HG03575 (cell line): ENCODE results near the gene NRP1.
"Not testable (repeated sequence)": the region's sequence is repeated elsewhere in the genome, so short reads cannot be mapped to it uniquely, and the experiment has no call there.

Experiments
- ATAC-seq: cut with Tn5 transposase; IDR thresholded peaks from one replicate; pipeline ENCODE4 v1.9.1; 2021; ENCODE audit not compliant: unreplicated experiment, insufficient number of reproducible peaks, low FRiP score; ENCODE audit errors: extremely low read depth

Gene NRP1

DNA sequence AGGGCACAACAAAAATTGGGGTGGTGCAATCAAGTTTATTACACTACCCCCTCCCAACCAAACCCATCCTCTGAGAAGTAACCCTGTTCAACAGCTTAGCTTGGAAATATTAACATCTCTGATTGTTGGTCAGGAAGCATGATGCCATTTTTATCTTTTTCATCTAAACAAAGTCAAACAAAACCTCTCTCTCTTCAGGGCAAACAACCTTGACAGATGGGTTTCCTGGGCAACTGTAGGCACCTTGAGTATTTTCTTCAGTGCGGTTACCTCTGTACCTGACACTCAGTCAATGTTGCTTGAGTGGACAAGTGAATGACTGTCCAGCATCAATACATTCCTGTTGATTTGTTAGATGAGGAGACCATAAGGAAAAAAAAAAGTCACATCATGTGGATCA lies 183.6 kb downstream of the NRP1 start:
- ATAC-seq: no peak

DNA sequence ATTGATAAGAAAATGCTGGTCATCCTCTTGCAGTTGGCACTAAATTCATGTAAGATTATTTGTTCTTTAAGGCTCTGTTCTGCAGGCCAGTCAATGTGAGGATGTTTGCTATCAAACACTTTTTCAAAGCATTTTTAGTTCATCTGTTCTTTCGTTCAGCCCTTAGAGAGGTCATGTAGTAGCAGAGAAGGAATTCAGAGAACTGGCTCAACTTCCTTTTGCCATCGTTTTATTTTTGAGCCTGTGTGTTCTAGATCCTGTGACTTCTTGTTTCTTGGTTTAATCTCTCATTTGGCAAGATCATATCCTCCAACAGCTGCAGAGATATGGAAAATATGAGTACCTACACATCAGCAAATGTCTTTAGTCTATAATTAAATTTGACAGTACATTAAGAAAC lies 184.3 kb downstream of the NRP1 start:
- ATAC-seq: no peak

DNA sequence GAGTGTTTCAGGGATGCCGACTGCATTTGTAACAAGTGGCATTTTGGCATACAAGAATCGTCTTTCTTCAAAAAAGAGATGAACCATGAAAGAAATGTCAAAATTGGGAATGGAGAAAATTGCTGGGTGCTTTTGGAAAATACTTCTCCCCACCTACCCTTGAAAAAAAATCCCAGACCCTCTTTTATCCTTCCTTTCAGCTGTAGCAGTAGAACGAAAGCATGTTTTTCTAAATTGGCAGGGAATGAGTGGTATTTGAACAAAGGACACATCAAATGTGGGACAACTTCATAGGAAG lies 187.5 kb downstream of the NRP1 start:
- no peak for ATAC-seq

DNA sequence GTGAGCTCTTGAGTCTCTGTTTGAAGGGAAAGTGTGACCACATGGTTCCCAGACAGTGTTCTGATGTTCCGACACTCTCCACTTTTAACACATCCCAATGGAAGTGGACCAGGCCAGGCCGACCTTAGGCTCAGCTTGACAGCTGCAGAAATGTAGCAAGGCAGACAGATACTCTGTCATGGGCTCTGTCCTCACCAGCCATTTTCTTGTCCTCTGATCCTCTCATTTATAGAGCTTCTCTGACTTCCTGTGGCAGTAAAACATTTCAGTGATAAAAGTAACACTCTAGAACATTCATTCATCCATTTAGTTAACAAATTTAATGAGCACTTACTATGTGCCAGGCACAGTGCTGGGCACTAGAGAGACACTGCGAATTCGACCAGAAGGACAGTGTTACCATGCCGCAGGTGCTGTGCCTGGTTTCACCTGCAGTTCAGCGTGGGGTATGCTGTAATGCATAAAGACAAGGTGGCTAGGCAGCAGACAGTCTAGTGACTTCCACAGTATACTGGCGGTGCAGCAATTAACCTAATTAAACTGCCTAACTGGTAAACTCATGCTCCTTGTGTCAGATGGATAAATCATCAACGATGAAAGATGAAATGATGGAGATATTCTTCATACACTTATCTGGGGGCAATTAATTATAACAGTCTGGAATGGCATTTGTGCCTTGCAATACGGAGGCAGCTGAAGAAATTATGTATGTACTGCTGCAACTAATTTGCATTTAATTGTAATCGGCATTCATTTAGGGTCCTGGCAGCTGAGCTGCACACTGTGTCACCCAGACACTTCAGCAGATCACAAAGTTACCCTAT lies 188.1 kb downstream of the NRP1 start:
- no peak for ATAC-seq

DNA sequence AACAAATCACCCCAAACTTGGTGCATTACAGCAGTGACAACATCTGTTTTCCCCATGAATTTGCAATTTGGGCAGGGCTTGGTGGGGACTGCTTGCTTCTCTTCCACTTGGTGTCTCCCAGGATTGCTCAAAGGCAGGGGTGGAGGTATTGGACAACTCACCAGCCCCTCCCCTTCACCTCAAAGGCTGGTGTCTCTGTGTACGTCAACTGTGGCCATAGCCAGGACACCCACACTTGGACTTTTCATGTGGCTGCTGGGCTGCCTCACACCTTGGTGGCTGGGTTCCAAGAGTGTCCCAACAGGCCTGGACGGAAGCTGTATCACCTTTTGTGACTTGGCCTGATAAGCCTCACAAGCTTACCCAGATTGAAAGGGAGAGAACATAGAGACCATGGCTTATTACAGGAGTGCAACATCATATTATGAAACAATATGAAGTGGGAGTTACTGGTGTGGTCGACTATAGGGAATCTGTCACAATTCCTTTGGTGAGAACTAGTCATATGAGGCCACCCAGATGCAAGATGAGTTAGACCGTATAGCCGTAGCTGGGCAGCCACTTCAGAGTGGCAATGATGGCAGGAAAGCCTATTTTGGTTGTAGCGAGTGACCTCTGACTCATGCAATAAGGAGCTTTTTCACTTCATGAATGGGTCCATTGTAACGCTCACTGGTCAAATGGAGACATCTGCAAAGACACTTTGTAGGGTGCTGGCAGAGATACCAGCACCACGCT lies 188.8 kb downstream of the NRP1 start:
- ATAC-seq: no peak

DNA sequence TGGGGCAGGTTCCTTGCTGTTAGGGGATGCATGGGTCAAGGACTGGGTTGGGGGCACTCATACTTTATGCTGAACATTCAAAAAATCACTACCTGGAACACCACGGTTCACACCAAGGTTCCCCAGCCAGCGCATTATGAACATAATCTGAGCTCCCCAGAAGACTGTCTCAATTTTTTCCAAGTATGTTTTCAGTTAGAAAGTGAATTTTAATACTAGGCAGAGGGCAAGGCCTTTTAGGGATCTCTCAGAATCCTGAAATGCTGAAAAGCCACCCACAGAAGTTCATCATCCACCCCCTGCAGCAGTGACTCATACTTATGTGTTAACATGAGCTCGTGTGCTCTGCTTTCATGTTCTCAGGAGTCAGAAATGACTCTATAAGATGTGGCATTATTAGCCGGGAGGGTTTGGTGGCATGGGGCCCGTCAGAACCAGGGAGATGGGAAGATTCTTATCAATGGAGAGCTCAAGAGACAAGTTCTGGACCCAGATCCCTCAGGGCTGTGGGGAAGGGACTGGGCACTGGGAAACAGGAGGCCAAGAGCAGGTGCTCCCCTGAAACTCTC lies 191.2 kb downstream of the NRP1 start:
- no peak for ATAC-seq

DNA sequence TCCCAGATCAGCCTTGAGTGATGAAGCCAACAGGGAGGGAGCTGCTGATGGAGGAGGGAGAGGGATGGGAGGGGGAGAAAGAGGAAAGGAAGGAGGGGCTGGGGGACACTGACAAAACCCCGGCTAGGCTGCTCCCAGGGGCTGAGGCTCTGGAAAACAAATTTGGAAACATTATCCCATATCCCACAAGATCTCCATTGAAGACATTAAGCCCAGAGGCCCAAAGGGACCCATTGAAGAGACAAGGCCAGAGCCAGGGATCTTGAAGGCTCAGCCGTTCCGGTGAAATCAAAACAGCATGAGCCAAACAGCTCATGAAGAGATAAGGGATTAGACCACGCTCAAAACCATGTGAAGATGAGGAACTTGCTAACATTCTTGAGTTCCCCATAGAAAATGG lies 192.2 kb downstream of the NRP1 start:
- ATAC-seq: no peak

DNA sequence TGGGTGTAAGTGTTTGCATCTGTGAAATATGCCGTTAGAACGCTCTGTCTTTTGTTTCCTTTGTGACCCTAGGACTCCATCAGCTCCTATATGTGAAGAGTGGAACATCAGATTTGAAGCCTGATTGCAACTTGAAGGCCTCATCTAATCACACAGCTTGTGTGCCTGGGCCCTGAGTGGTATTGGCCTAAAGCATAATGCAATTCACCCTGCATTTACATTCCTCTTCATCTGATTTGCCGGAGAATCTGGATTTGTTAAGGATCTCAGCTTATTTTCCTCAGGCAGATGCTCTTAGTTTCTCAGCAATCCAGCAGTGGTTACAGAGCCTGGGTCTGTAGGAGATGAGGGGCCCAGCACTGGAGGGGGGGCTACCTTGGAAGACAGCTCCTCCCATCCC lies 193.2 kb downstream of the NRP1 start:
- no peak for ATAC-seq

DNA sequence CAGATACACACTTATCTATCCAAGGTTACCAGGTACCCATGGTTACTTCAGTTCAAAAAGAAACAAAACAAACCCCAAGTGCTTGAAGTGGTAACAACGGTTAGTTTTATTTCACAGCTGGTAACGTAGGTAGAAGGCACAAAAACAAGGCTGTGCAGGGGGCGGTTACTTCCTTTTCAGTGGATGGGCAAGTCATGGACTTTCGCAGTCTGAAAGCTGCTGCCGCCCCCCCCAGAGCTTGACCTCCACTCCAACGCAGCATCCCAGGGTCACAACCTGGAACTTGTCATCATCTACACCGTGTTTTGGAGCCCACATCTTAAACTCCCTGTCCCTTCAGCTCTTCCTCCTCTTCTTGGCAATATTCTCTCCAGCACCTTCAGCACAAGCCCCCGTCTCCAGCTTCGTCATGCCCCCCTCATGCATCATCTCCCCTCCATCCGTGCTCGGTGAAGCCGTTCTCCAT lies 195.3 kb downstream of the NRP1 start:
- ATAC-seq: no peak

DNA sequence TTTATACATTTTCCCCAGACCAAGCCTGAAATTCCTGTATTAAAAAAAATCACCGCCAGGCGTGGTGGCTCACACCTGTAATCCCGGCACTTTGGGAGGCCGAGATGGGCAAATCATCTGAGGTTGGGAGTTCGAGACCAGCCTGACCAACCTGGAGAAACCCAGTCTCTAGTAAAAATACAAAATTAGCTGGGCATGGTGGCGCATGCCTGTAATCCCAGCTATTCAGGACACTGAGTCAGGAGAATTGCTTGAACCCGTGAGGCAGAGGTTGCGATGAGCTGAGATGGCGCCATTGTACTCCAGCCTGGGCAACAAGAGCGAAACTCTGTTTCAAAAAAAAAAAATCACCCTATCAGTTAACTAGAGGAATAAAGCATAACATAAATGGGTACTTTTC lies 195.8 kb downstream of the NRP1 start:
- ATAC-seq: not testable (repeated sequence)

DNA sequence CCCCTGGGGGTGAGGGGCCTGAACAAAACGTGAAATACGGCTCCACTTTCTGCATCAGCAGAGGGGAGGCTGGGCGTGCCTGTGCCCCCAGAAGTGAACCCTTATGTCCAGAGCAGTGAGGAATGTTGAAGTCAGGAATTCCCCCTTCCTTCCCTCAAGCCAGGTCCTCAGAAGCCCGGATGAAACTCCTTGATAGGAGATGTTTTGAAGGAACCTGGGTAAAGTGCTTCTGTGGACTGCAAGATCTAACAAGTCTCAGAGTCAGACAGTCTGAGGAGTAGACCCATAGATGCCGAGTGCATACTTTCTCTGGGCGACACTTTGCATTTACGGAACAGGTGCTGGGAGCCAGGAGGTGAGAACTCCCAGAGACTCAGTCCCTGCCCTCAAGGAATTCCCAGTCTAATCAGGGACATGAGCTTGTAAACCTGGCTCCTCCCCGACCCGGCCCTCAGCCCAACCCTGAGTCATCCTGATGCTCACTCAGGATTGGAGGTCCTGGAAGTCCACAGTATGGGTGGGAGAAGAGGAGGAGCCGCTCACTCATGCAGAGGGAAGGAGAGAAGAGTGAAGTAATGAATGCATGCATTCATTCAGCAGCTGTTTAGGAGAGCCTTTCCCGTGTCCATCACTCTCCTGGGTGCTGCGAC lies 197.0 kb downstream of the NRP1 start:
- no peak for ATAC-seq

DNA sequence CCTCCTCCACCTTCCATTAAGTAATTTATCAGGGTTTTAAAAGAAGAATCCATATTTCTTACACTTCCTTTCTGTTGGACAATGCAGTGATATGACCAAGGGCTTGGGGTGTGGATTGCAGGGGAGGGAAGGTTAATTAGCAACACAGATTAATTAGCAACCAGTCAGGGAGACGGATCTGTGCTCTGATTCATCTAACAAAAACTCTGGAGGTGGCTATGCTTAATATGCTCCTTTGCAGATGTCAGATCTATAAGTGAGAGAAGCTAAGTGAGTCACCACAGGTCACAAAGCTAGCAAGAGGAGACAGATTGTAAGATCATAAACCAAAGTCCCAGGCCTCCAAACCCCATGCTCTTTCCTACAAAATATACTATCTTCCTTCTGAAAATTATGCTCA lies 197.7 kb downstream of the NRP1 start:
- no peak for ATAC-seq

DNA sequence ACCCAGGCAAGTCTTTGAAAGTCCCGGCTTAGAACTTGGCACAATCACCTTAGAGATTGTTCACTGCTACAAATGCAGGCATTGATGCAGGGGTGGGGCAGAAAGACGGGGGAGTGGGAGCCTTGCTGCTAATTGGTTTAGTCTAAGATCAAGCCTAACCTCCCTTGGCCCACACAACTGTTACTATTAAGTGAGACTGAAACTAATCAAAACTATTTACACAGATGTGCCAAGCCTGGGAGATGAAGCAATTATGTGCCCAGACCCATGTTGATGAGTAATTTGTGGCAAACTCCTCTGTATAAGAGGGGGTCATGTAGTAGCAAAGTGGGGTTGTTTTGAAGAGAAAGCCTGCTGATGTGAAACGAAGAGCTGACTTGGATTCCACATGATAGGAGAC lies 198.2 kb downstream of the NRP1 start:
- no peak for ATAC-seq

DNA sequence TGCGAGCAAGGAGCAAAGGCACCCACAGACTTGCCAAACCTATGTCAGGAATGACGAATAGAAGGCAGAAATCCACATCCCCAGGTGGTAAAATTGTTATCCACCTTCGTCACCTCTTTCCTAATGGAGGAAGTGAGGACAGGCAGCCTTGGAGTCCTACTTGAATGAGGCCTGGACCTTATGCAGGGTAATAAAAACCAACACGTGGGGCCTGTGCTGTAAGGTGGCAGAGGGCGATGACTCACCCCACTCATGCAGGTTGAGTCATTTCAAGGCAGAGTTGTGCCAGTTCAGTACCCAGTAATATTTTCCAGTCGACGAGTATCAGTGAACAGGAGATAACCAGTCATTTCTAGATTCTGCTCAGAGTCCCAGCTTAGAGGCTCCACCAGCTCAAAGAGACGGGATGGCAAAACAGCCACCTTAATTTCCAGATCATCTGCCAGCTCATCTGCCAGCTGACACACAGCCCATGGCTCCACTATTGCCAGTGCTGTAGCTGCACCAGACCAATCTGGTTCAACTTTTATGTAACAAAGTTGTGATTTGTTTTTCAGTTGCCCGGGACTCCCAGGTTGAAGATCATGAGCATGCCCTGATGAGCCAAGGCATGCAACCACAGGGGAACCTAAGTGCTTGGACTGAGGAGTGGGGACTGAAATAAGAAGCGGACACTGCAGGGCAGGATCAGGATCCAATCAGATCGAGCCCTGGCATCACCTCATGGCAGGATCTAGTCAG lies 200.3 kb downstream of the NRP1 start:
- ATAC-seq: peak; percentile 45

DNA sequence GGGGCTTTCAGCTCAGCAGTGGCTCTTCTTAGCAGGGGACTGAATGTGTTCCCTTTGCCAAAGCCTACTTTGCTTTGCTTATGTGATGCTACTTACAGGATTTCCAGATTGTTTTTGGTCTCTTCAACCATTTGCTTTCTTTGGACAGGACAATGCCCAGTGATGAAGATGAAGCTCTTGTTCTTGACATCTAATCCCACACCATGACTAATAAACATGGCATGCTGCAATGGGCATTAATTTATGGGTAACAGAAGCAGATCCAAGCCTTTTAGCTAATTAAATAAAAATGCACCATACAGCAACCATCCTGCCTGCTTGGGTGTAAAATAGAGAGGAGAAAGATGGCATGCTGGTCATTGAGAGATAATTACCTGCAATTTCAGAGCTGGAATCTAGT lies 200.9 kb downstream of the NRP1 start:
- ATAC-seq: no peak

DNA sequence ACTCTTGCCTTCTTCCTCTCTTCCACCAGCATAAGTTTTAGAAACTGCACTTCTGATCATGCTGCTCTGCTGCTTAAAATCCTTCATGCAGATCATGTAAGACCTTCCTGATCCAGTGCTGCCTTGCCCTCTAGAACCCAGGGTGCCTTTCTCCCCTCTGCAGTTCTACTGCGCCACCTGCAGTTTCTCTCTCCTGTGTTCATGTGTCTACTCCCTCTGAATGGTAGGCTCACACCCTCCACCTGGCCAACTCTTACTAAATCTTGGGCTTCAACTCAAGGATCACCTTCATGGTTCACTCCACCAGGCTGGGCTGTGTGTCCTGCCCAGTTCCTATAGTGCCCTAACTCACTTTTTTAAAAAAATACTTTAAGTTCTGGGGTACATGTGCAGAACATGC lies 201.8 kb downstream of the NRP1 start:
- no peak for ATAC-seq

DNA sequence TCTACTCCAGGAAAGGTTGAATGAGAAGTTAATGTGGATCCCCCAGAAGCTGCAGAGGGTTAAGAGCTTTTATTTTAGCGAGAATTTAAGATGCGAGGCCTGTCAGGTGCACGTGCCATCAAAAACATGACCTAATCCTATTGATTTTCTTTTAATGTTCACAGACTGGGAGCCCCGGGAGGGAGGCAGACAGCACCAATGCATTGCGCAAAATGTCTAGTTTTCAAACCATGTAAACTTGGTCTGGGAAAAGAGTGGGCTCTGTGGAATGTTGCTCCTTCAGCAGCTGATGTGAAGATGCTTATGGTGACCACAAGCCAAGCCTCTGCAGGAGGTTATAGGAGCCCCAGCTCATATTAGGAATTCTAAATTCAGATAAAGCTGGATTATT lies 204.5 kb downstream of the NRP1 start:
- no peak for ATAC-seq

DNA sequence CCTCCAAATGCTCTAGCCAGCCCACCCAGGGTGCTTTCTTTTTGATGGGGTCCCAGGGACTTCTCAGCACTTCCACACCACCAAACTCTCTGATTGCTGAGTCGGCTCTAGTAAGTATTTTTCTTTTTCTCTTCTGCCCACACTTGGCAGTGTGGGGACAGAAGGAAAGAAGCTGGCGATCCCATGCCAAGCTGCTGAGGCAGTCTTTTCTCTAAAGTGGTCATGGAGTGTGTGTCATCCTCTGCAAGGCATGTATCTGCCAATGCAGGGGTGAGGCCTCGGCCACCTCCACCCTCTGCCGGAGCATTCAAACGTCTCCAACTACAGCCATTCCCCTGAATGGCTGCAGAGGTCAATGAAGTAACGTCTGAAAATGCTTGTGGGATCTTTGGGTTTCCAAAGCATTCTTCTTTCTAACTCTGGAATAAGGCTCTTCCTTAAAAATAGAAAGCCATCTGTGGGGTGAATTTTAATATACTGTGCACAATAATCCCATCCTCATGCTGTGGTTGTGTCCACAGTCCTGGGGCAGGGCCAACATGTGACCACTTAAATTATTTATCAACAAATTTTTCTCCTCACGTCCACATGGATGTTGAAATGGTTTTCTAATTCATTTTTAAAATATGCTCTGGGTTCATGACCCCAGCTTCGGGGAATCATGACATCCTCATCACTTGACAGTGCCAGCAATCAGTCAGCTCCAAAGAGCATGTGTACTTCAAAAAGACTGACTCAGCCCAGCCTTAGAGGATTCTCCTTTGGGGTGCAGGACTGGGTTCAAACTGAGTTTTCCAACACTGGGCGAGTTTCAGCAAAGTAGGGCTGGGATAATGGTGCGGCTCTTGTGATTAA lies 205.1 kb downstream of the NRP1 start:
- no peak for ATAC-seq
